Activated B cell treated with CpG ODN at 0.5 μM for 24 hours (primary cell): ENCODE results near the gene BLVRB. TPM values are rescaled to one million over a fixed set of nuclear protein-coding genes. Genes with fewer than 3 reads are reported as not detected.

Source experiments
- ATAC-seq: fragments of 200-7000 bp; cut with Tn5 transposase; one replicate; pipeline ENCODE4 v1.10.0; 2021; ENCODE audit warnings: low read depth, mild to moderate bottlenecking, moderate library complexity
- CTCF ChIA-PET: fragments of 350-600 bp; sonication (Branson Sonifier 250); formaldehyde crosslinking; loops from one replicate; lab custom pipeline; 2021; ENCODE audit warnings: antibody characterized with exemption; lab: Charles Lee
- POLR2A ChIA-PET: fragments of 350-600 bp; sonication (Branson Sonifier 250); formaldehyde crosslinking; loops from one replicate; lab custom pipeline; 2021; ENCODE audit warnings: antibody characterized with exemption; lab: Charles Lee
- DNase-seq: peaks from one replicate; pipeline ENCODE4 v3.0.0; 2022
- H3K27ac Mint-ChIP-seq: one replicate; pipeline ENCODE4 v1.8.0; 2020; ENCODE audit warnings: mixed read lengths
- H3K27me3 Mint-ChIP-seq: one replicate; pipeline ENCODE4 v1.8.0; 2021; ENCODE audit warnings: mixed read lengths
- H3K36me3 Mint-ChIP-seq: one replicate; pipeline ENCODE4 v1.8.0; 2021; ENCODE audit warnings: low read depth, mixed read lengths
- H3K4me1 Mint-ChIP-seq: one replicate; pipeline ENCODE4 v1.8.0; 2021; ENCODE audit warnings: mixed read lengths
- H3K4me3 Mint-ChIP-seq: one replicate; pipeline ENCODE4 v1.8.0; 2020; ENCODE audit warnings: mild to moderate bottlenecking, mixed read lengths
- H3K9me3 Mint-ChIP-seq: one replicate; pipeline ENCODE4 v1.8.0; 2020; ENCODE audit warnings: mixed read lengths
- CTCF ChIP-seq: fragments of 200-600 bp; IDR thresholded peaks from one replicate; pipeline ENCODE4 v1.8.0; 2022; ENCODE audit warnings: antibody characterized with exemption, mild to moderate bottlenecking
- intact Hi-C: fragments of 100-400 bp; cut with micrococcal nuclease; formaldehyde crosslinking; loops from one replicate; pipeline ENCODE4 v1.15.1; 2024
- total RNA-seq: library from RNA; stranded (reverse); gene quantifications from 2 replicates; pipeline ENCODE4 v1.2.3, GENCODE V29; 2022

BLVRB gene
- total RNA-seq, 1 donor from 2014 or later: 14.6 TPM

- POLR2A ChIA-PET: no interaction called here
- CTCF ChIA-PET: no interaction called here
- H3K27ac Mint-ChIP-seq: no peak overlapping the region
- H3K4me3 Mint-ChIP-seq: no peak overlapping the region
- TF ChIP-seq CTCF: no peak
- DNase-seq: no peak
- peaks cover 2% of the 10 kb centered on the region for H3K4me1 Mint-ChIP-seq
- H3K9me3 Mint-ChIP-seq: no peaks in the 10 kb centered on the region
- H3K27me3 Mint-ChIP-seq: peaks cover 44% of the 10 kb centered on the region
- intact Hi-C loops: no loop called here
- ATAC-seq: no peak
- H3K36me3 Mint-ChIP-seq: no peaks in the 10 kb centered on the region
These were observed 46.5 kb upstream of the BLVRB start for GRCh38 chr19:40512110-40512472.

GRCh38 chr19:40511487-40511886, 45.9 kb upstream of the BLVRB start:
- DNase-seq (no peak), ATAC-seq (no peak)
- Mint-ChIP-seq H3K27ac (no peak overlapping the region), H3K27me3 (peaks cover 40% of the 10 kb centered on the region), H3K36me3 (no peaks in the 10 kb centered on the region), H3K4me1 (peaks cover 2% of the 10 kb centered on the region), H3K9me3 (no peaks in the 10 kb centered on the region), H3K4me3 (no peak overlapping the region)
- ChIA-PET POLR2A (no interaction called here), CTCF (no interaction called here)
- intact Hi-C loops: no loop called here
- no peak for TF ChIP-seq CTCF

- CTCF ChIA-PET: no interaction called here
- no peak for TF ChIP-seq CTCF
- H3K4me1 Mint-ChIP-seq: peaks cover 2% of the 10 kb centered on the region
- DNase-seq (no peak), ATAC-seq (no peak)
- peaks cover 45% of the 10 kb centered on the region for H3K27me3 Mint-ChIP-seq
- no peaks in the 10 kb centered on the region for H3K36me3 Mint-ChIP-seq
- H3K4me3 Mint-ChIP-seq: no peak overlapping the region
- H3K9me3 Mint-ChIP-seq: no peaks in the 10 kb centered on the region
- POLR2A ChIA-PET: no interaction called here
- intact Hi-C loops: no loop called here
- H3K27ac Mint-ChIP-seq: no peak overlapping the region
These were observed 45.1 kb upstream of the BLVRB start for GRCh38 chr19:40510526-40511115.

GRCh38 chr19:40508739-40509260, 43.3 kb upstream of the BLVRB start:
- CTCF ChIA-PET: no interaction called here
- peaks cover 40% of the 10 kb centered on the region for H3K27me3 Mint-ChIP-seq
- DNase-seq (no peak), ATAC-seq (no peak)
- H3K36me3 Mint-ChIP-seq: no peaks in the 10 kb centered on the region
- H3K4me3 Mint-ChIP-seq: no peak overlapping the region
- TF ChIP-seq CTCF: no peak
- intact Hi-C loops: no loop called here
- H3K4me1 Mint-ChIP-seq: peaks cover 2% of the 10 kb centered on the region
- POLR2A ChIA-PET: no interaction called here
- no peak overlapping the region for H3K27ac Mint-ChIP-seq
- H3K9me3 Mint-ChIP-seq: no peaks in the 10 kb centered on the region

- intact Hi-C loops: no loop called here
- no peak for DNase-seq
- H3K27me3 Mint-ChIP-seq: peaks cover 36% of the 10 kb centered on the region
- TF ChIP-seq CTCF: no peak
- peaks cover 2% of the 10 kb centered on the region for H3K4me1 Mint-ChIP-seq
- no peaks in the 10 kb centered on the region for H3K36me3 Mint-ChIP-seq
- no peak overlapping the region for H3K27ac Mint-ChIP-seq
- no peak for ATAC-seq
- no peak overlapping the region for H3K4me3 Mint-ChIP-seq
- ChIA-PET CTCF (no interaction called here), POLR2A (no interaction called here)
- no peaks in the 10 kb centered on the region for H3K9me3 Mint-ChIP-seq
These were observed 42.3 kb upstream of the BLVRB start for GRCh38 chr19:40507892-40508291.
